Karpas-422 (cell line): ENCODE results near the gene CPNE6. TPM values are rescaled to one million over a fixed set of nuclear protein-coding genes. Genes with fewer than 3 reads are reported as not detected.
A peak's percentile ranks its signal among the peaks of the same experiment; 100 is the strongest.

Experiments used
- DNase-seq: peaks from one replicate; pipeline ENCODE4 v3.0.0-alpha.2; 2015
- H2AFZ ChIP-seq: fragments of 200-600 bp; sonication (generic); 2 replicates; pipeline ENCODE4 v1.6.1; 2014; ENCODE audit warnings: antibody characterized with exemption, low read length, mixed read lengths
- H3K27ac ChIP-seq: fragments of 200-600 bp; sonication (generic); 2 replicates; pipeline ENCODE4 v1.5.1; 2014; ENCODE audit warnings: mild to moderate bottlenecking, low read length, moderate library complexity
- H3K27me3 ChIP-seq: fragments of 200-600 bp; sonication (generic); 2 replicates; pipeline ENCODE4 v1.6.1; 2014; ENCODE audit warnings: low read length, mixed read lengths
- H3K36me3 ChIP-seq: fragments of 200-600 bp; sonication (generic); 2 replicates; pipeline ENCODE4 v1.6.1; 2014; ENCODE audit warnings: low read length, mixed read lengths; ENCODE audit not compliant: insufficient read depth
- H3K4me1 ChIP-seq: fragments of 200-600 bp; sonication (generic); 2 replicates; pipeline ENCODE4 v1.6.1; 2014; ENCODE audit warnings: mild to moderate bottlenecking, low read length, mixed read lengths
- H3K4me2 ChIP-seq: fragments of 200-600 bp; sonication (generic); 2 replicates; pipeline ENCODE4 v1.6.1; 2014; ENCODE audit warnings: low read length, low read depth, mild to moderate bottlenecking; ENCODE audit not compliant: poor library complexity, severe bottlenecking
- H3K4me3 ChIP-seq: fragments of 200-600 bp; sonication (generic); 2 replicates; pipeline ENCODE4 v1.5.1; 2014; ENCODE audit warnings: mild to moderate bottlenecking, antibody characterized with exemption, low read length, mixed read lengths
- H3K79me2 ChIP-seq: fragments of 200-600 bp; sonication (generic); 2 replicates; pipeline ENCODE4 v1.6.1; 2014; ENCODE audit warnings: mild to moderate bottlenecking, low read length, mixed read lengths
- H3K9ac ChIP-seq: fragments of 200-600 bp; sonication (generic); 2 replicates; pipeline ENCODE4 v1.6.0; 2014; ENCODE audit warnings: low read length
- H3K9me2 ChIP-seq: fragments of 200-600 bp; sonication (generic), shearing (Covaris generic); replicated peaks from 2 replicates; pipeline ENCODE4 v1.6.0; 2014; ENCODE audit warnings: mild to moderate bottlenecking, low read length, moderate library complexity; ENCODE audit not compliant: insufficient read depth
- H3K9me3 ChIP-seq: fragments of 300-700, 200-600 bp; sonication (generic); 2 replicates; pipeline ENCODE4 v1.6.1; 2014; ENCODE audit warnings: low read length, mixed read lengths
- H4K20me1 ChIP-seq: fragments of 200-600 bp; sonication (generic); 2 replicates; pipeline ENCODE4 v1.6.1; 2014; ENCODE audit warnings: mild to moderate bottlenecking, antibody characterized with exemption, low read length, low read depth; ENCODE audit not compliant: insufficient read depth
- total RNA-seq: library from RNA; depleted of rRNA; stranded (reverse); fragments of >200 nt; shearing (Covaris generic); gene quantifications from 2 replicates; pipeline ENCODE4 v1.2.3, GENCODE V29; 2014; ENCODE audit warnings: low replicate concordance

CPNE6 gene
- total RNA-seq, 1 experiment from 2014 or later: 1.3 TPM

- Histone ChIP-seq H3K36me3 (peaks cover 21% of the 10 kb centered on the region), H3K27me3 (no peaks in the 10 kb centered on the region), H3K4me2 (no peak overlapping the region), H3K4me3 (no peak overlapping the region), H3K9me2 (no peaks in the 10 kb centered on the region), H4K20me1 (no peaks in the 10 kb centered on the region), H3K27ac (no peak overlapping the region), H2AFZ (no peak overlapping the region), H3K79me2 (no peaks in the 10 kb centered on the region), H3K9me3 (no peaks in the 10 kb centered on the region), H3K4me1 (peaks cover 7% of the 10 kb centered on the region), H3K9ac (no peak overlapping the region)
- DNase-seq: no peak
Observed at GRCh38 chr14:24106672-24107271, 35.4 kb downstream of the CPNE6 start.

DNA sequence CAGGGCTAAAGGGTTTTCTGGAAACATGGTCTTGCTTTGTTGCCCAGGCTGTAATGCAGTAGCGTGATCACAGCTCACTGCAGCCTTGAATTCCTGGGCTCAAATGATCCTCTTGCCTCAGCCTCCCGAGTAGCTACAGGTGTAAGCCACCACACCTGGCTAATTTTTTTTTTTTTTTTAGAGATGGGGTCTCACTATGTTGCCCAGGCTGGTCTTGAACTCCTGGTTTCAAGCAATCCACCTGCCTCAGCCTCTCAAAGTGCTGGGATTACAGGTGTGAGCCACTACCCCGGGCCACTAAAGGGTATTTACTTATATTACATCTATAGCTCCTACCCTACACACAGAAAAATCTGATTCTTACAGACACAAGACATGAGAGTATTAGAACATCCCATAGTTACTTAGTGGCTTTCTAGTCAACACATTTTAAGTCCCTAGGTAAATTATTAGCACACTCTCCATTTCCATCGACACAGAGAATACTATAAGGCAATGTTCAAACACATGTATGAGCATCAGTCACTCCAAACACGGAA lies 37.0 kb downstream of the CPNE6 start:
- H3K4me3 ChIP-seq: no peak overlapping the region
- no peaks in the 10 kb centered on the region for H3K9me3 ChIP-seq
- H3K79me2 ChIP-seq: 0 out of 2 replicates have a peak, but pooled peaks cover 1% of the 10 kb centered on the region
- DNase-seq: no peak
- H4K20me1 ChIP-seq: no peaks in the 10 kb centered on the region
- no peaks in the 10 kb centered on the region for H3K27me3 ChIP-seq
- H3K4me1 ChIP-seq: peaks cover 10% of the 10 kb centered on the region
- peak overlapping the region; percentile 47 for H3K9ac ChIP-seq
- peaks cover 8% of the 10 kb centered on the region for H3K36me3 ChIP-seq
- peak overlapping the region; percentile 38 for H3K4me2 ChIP-seq
- no peaks in the 10 kb centered on the region for H3K9me2 ChIP-seq
- peak overlapping the region; percentile 46; the same call in 1 of the 2 replicates for H3K27ac ChIP-seq
- H2AFZ ChIP-seq: peak overlapping the region; percentile 88

GRCh38 chr14:24110060-24110459 lies 38.7 kb downstream of the CPNE6 start:
- peaks cover 12% of the 10 kb centered on the region for H3K4me1 ChIP-seq
- H3K4me3 ChIP-seq: no peak overlapping the region
- H3K9me2 ChIP-seq: no peaks in the 10 kb centered on the region
- no peak overlapping the region for H2AFZ ChIP-seq
- no peaks in the 10 kb centered on the region for H3K36me3 ChIP-seq
- H3K4me2 ChIP-seq: no peak overlapping the region
- H3K79me2 ChIP-seq: 0 out of 2 replicates have a peak, but pooled peaks cover 3% of the 10 kb centered on the region
- no peaks in the 10 kb centered on the region for H4K20me1 ChIP-seq
- no peak overlapping the region for H3K27ac ChIP-seq
- DNase-seq: no peak
- no peak overlapping the region for H3K9ac ChIP-seq
- no peaks in the 10 kb centered on the region for H3K9me3 ChIP-seq
- H3K27me3 ChIP-seq: no peaks in the 10 kb centered on the region

DNA sequence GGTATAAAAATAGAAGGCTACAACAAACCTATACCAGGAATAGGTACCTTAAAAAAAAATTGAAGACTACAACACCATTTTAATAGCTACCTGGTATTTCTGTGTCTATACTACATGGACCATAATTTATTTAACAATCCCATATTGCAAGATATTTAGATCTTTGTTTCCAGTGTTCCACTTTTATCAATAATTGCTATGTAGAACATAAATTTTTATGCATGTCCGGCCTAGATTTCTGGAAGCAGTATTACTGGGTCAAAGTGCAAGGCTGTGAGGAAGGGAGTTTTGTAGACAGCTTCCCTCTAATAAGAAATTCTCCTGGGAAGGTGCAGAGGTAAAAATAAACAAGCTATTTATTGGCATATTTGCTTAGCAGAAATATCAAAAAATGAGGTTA lies 39.2 kb downstream of the CPNE6 start:
- Histone ChIP-seq H3K27ac (no peak overlapping the region), H4K20me1 (no peaks in the 10 kb centered on the region), H3K27me3 (no peaks in the 10 kb centered on the region), H3K4me1 (peaks cover 14% of the 10 kb centered on the region), H2AFZ (no peak overlapping the region), H3K36me3 (no peaks in the 10 kb centered on the region), H3K79me2 (peaks cover 7% of the 10 kb centered on the region), H3K4me3 (no peak overlapping the region), H3K9me2 (no peaks in the 10 kb centered on the region), H3K4me2 (no peak overlapping the region), H3K9me3 (no peaks in the 10 kb centered on the region), H3K9ac (no peak overlapping the region)
- no peak for DNase-seq

GRCh38 chr14:24113379-24113800 lies 42.0 kb downstream of the CPNE6 start:
- Histone ChIP-seq H2AFZ (peak overlapping the region; percentile 87; the same call in 1 of the 2 replicates), H3K36me3 (peaks cover 8% of the 10 kb centered on the region; the same call in 1 of the 2 replicates), H4K20me1 (no peaks in the 10 kb centered on the region), H3K9ac (peak overlapping the region; percentile 95), H3K27me3 (no peaks in the 10 kb centered on the region), H3K9me2 (no peaks in the 10 kb centered on the region), H3K4me2 (peak overlapping the region; percentile 91), H3K4me1 (peaks cover 26% of the 10 kb centered on the region), H3K79me2 (peaks cover 22% of the 10 kb centered on the region), H3K9me3 (no peaks in the 10 kb centered on the region), H3K4me3 (peak overlapping the region; percentile 89), H3K27ac (peak overlapping the region; percentile 91)
- peak; percentile 76 for DNase-seq

DNA sequence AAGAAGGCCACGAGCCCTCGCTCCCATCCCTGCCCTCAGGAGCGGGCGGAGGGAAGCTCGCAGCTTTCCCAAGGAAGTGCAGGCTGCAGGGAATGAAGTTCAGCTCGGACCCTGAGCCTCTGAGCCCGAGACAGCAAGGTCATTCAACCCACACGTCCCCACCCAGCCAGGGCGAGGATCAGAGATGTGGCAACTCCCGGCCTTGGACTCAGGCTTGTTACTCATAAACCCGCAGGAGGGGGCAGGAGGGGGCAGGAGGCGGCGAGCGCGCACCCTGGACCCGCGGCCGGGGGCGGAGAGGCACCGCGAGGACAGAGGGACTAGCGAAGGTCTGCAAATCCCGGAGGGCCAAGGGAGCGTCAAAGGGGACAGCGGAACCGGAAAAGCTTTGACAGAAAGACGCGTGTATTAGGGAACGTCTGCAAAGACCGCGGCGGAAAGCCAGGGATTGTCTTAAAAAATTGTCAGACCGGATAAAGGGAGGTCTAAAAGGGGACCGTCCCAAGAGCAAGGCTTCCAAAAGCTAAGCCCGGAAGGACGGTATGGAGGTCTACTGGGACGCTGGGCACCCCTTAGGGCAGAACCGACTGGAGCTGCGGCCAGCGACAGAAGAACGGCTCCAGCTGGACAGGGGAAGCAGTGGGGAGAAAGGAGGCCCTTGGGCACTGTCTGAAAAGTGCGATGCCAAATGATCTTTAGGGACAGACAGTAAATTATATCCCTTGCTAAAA lies 42.6 kb downstream of the CPNE6 start:
- Histone ChIP-seq H3K4me1 (peaks cover 22% of the 10 kb centered on the region), H3K9me2 (no peaks in the 10 kb centered on the region), H3K4me3 (peak overlapping the region; percentile 89), H2AFZ (peak overlapping the region; percentile 87), H3K9ac (peak overlapping the region; percentile 95), H3K79me2 (peaks cover 22% of the 10 kb centered on the region), H3K36me3 (peaks cover 8% of the 10 kb centered on the region; the same call in 1 of the 2 replicates), H3K27ac (peak overlapping the region; percentile 91), H4K20me1 (no peaks in the 10 kb centered on the region), H3K27me3 (no peaks in the 10 kb centered on the region), H3K4me2 (peak overlapping the region; percentile 91), H3K9me3 (no peaks in the 10 kb centered on the region)
- peak; percentile 98 for DNase-seq

DNA sequence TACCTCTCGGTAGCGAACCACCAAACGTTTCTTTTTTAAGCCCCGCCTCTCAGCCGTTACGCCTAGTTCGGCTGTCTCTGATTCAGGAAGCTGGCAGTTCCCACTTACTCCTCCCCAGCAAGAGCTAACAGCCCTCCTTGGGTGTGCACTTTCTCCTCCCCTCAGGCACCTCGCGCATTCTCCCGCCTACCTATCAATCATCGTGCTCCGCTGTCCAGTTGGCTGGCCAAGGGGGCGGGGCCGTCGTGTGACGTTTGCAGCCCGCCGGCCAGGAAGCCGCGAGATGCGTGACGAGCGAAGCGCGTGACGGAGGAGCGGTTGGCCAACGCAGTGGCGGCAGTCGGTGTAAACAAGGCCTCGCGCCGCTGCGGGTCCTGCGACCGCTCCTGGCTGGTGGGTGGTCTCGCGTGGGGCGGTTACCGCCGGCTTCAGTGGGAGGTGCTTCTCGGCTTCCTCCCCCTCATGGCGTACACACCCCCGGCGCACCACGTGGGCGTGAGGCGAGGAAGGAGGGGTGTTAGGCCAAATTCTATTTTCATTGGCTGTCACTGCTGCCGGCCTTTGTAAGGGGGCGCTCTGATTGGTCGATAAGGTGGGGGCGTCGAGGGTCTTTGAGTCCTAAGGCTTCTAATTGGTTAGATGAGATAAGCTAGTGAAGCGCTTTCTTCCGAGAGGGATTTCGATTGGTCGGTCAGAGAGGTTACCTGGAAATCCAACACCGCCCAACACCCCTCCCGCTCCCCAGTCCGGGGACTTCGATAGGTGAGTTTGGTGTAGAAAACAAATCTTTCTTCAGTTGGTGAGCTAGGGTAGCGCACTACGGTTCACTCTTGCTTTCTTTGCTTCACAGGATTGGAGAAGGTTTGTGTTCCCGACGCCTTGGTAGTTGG lies 43.4 kb downstream of the CPNE6 start, which contains the start of the genes DCAF11 and NRL:
Gene DCAF11, plus strand, starts transcription at position 246 of the 890 bp plus-strand sequence. CDS start 818 bp downstream, outside the sequence.
Gene NRL, minus strand, starts transcription at position 418 of the 890 bp plus-strand sequence. CDS start 32,101 bp downstream, outside the sequence.
- H2AFZ ChIP-seq: peak within 1 kb of the TSS; percentile 87
- peak; percentile 100 for DNase-seq
- peak within 1 kb of the TSS; percentile 91 for H3K27ac ChIP-seq
- peak within 1 kb of the TSS; percentile 95 for H3K9ac ChIP-seq
- H3K27me3 ChIP-seq: no peaks in the 10 kb centered on the region
- H3K9me2 ChIP-seq: no peaks in the 10 kb centered on the region
- H3K79me2 ChIP-seq: peaks cover 22% of the 10 kb centered on the region
- no peaks in the 10 kb centered on the region for H4K20me1 ChIP-seq
- H3K36me3 ChIP-seq: peaks cover 8% of the 10 kb centered on the region; the same call in 1 of the 2 replicates
- peak within 1 kb of the TSS; percentile 91 for H3K4me2 ChIP-seq
- H3K4me1 ChIP-seq: peaks cover 19% of the 10 kb centered on the region
- peak within 1 kb of the TSS; percentile 89 for H3K4me3 ChIP-seq
- H3K9me3 ChIP-seq: no peaks in the 10 kb centered on the region
